Naive thymus-derived CD8-positive, alpha-beta T cell (primary cell): Measurements from ENCODE around the gene DUSP11. TPM values are rescaled to one million over a fixed set of nuclear protein-coding genes. Genes with fewer than 3 reads are reported as not detected.
"Not testable (repeated sequence)": the region's sequence is repeated elsewhere in the genome, so short reads cannot be mapped to it uniquely, and the experiment has no call there.

ENCODE experiments used
- ATAC-seq, 2 donors: fragments of 150-1000 bp; cut with Tn5 transposase in 1 of 2; sonication (Bioruptor Pico), chemical (Tn5 transposase) in 1 of 2; 1 replicate in 1 of 2; 2 replicates in 1 of 2; pipeline ENCODE4 v1.10.0; 2021; ENCODE audit warnings: mild to moderate bottlenecking in 2 of 2, moderate library complexity in 2 of 2
- POLR2A ChIA-PET: fragments of 350-600 bp; sonication (Branson Sonifier 250); formaldehyde crosslinking; loops from one replicate; lab custom pipeline; 2021; ENCODE audit warnings: antibody characterized with exemption; lab: Charles Lee
- DNase-seq, 10 donors: peaks; one replicate each; pipeline versions ENCODE4 v3.0.0 to v3.0.0-alpha.2; 2020 to 2022
- H3K27ac Mint-ChIP-seq, 10 donors: one replicate each; pipeline ENCODE4 v1.8.0; 2020 to 2022; ENCODE audit warnings: mild to moderate bottlenecking in 10 of 10, mixed read lengths in 10 of 10, moderate library complexity in 4 of 10, inconsistent platforms in 1 of 10
- H3K27me3 Mint-ChIP-seq, 5 donors: one replicate each; pipeline ENCODE4 v1.8.0; 2021 to 2022; ENCODE audit warnings: mixed read lengths in 5 of 5
- H3K36me3 Mint-ChIP-seq, 3 donors: one replicate each; pipeline ENCODE4 v1.8.0; 2020 to 2022; ENCODE audit warnings: mixed read lengths in 3 of 3, mild to moderate bottlenecking in 2 of 3, inconsistent platforms in 1 of 3
- H3K4me1 Mint-ChIP-seq, 4 donors: one replicate each; pipeline ENCODE4 v1.8.0; 2021 to 2022; ENCODE audit warnings: mixed read lengths in 4 of 4
- H3K4me3 Mint-ChIP-seq, 10 donors: one replicate each; pipeline ENCODE4 v1.8.0; 2020 to 2022; ENCODE audit warnings: mild to moderate bottlenecking in 10 of 10, mixed read lengths in 10 of 10, moderate library complexity in 6 of 10, inconsistent platforms in 1 of 10
- H3K9me3 Mint-ChIP-seq, 9 donors: one replicate each; pipeline ENCODE4 v1.8.0; 2020 to 2022; ENCODE audit warnings: mixed read lengths in 9 of 9, mild to moderate bottlenecking in 3 of 9, inconsistent platforms in 1 of 9, moderate library complexity in 1 of 9
- polyA plus RNA-seq, 3 donors: library from polyadenylated mRNA; unstranded; fragments of 300-500 nt; fragmentation: Illumina TruSeq; gene quantifications; one replicate each; pipeline ENCODE4 v1.2.3, GENCODE V29; 2021
- total RNA-seq, 8 experiments: library from RNA in 2 of 8; stranded (reverse) in 2 of 8; gene quantifications; one replicate each; pipeline ENCODE4 v1.2.3 and lab custom pipeline; 2021 to 2026

The DUSP11 gene
- total and polyA plus RNA-seq, 5 experiments from 2014 or later: 40.2 to 49.6 (median 48.4) TPM

GRCh38 chr2:73770725-73771124, 9.2 kb downstream of the DUSP11 start:
- ATAC-seq: no peak

GRCh38 chr2:73766994-73767393, 12.9 kb downstream of the DUSP11 start:
- no peak overlapping the region for H3K4me3 Mint-ChIP-seq
- DNase-seq (no peak), ATAC-seq (no peak)
- H3K4me1 Mint-ChIP-seq: peaks cover 18 to 25% (median 21%) of the 10 kb centered on the region in 4 donors
- H3K9me3 Mint-ChIP-seq: no peaks in the 10 kb centered on the region
- POLR2A ChIA-PET: no interaction called here
- H3K27me3 Mint-ChIP-seq: no peaks in the 10 kb centered on the region
- H3K27ac Mint-ChIP-seq: no peak overlapping the region
- peaks cover 18 to 95% (median 21%) of the 10 kb centered on the region in 3 donors for H3K36me3 Mint-ChIP-seq

More at GRCh38 chr2:73770725-73771124, 9.2 kb downstream of the DUSP11 start:
- peak overlapping the region in 1 of 10 donors; percentile 19 for H3K4me3 Mint-ChIP-seq
- POLR2A ChIA-PET: no interaction called here
- H3K36me3 Mint-ChIP-seq: peaks cover 18 to 95% (median 32%) of the 10 kb centered on the region in 3 donors
- peak overlapping the region in 5 of 10 donors; percentile 2 to 82 (median 70) for H3K27ac Mint-ChIP-seq
- H3K4me1 Mint-ChIP-seq: peaks cover 22 to 43% (median 34%) of the 10 kb centered on the region in 4 donors
- H3K9me3 Mint-ChIP-seq: no peaks in the 10 kb centered on the region
- H3K27me3 Mint-ChIP-seq: no peaks in the 10 kb centered on the region
- DNase-seq: no peak

- Mint-ChIP-seq H3K27me3 (no peaks in the 10 kb centered on the region), H3K4me1 (peaks cover 18 to 23% (median 19%) of the 10 kb centered on the region in 4 donors), H3K9me3 (no peaks in the 10 kb centered on the region), H3K4me3 (no peak overlapping the region), H3K27ac (no peak overlapping the region), H3K36me3 (peaks cover 18 to 95% (median 21%) of the 10 kb centered on the region in 3 donors)
- POLR2A ChIA-PET: no interaction called here
- ATAC-seq (no peak), DNase-seq (no peak)
Measured at GRCh38 chr2:73766349-73766748, 13.6 kb downstream of the DUSP11 start.

GRCh38 chr2:73764945-73765344, 15.0 kb downstream of the DUSP11 start:
- H3K27ac Mint-ChIP-seq: peak overlapping the region in 1 of 10 donors; percentile 56
- no peak for DNase-seq
- H3K4me3 Mint-ChIP-seq: no peak overlapping the region
- H3K27me3 Mint-ChIP-seq: no peaks in the 10 kb centered on the region
- ATAC-seq: no peak
- POLR2A ChIA-PET: no interaction called here
- H3K36me3 Mint-ChIP-seq: peaks cover 11 to 92% (median 20%) of the 10 kb centered on the region in 3 donors
- H3K9me3 Mint-ChIP-seq: no peaks in the 10 kb centered on the region
- peaks cover 9 to 12% (median 11%) of the 10 kb centered on the region in 4 donors for H3K4me1 Mint-ChIP-seq

GRCh38 chr2:73762571-73762970, 17.3 kb downstream of the DUSP11 start:
- peaks cover 6 to 90% (median 18%) of the 10 kb centered on the region in 3 donors for H3K36me3 Mint-ChIP-seq
- H3K9me3 Mint-ChIP-seq: no peaks in the 10 kb centered on the region
- H3K4me1 Mint-ChIP-seq: peaks cover under 1 to 4% (median 3%) of the 10 kb centered on the region in 4 donors
- H3K27me3 Mint-ChIP-seq: no peaks in the 10 kb centered on the region
- H3K4me3 Mint-ChIP-seq: no peak overlapping the region
- no peak for ATAC-seq
- DNase-seq: no peak
- POLR2A ChIA-PET: no interaction called here
- H3K27ac Mint-ChIP-seq: no peak overlapping the region

- Mint-ChIP-seq H3K4me3 (no peak overlapping the region), H3K27me3 (no peaks in the 10 kb centered on the region), H3K27ac (no peak overlapping the region), H3K4me1 (peaks cover 0 to 1% (median 0%) of the 10 kb centered on the region in 4 donors), H3K36me3 (peaks cover 0 to 82% (median 15%) of the 10 kb centered on the region in 3 donors), H3K9me3 (no peaks in the 10 kb centered on the region)
- no peak for DNase-seq
- POLR2A ChIA-PET: no interaction called here
- ATAC-seq: no peak
Measured at GRCh38 chr2:73759904-73760303, 20.0 kb downstream of the DUSP11 start.

- no peak for DNase-seq
- H3K36me3 Mint-ChIP-seq: peaks cover 0 to 82% (median 20%) of the 10 kb centered on the region in 3 donors
- peak overlapping the region in 2 of 10 donors; percentile 21 to 40 for H3K27ac Mint-ChIP-seq
- no peak overlapping the region for H3K4me3 Mint-ChIP-seq
- peaks cover 0 to 4% (median 0%) of the 10 kb centered on the region in 4 donors for H3K4me1 Mint-ChIP-seq
- POLR2A ChIA-PET: no interaction called here
- H3K27me3 Mint-ChIP-seq: no peaks in the 10 kb centered on the region
- no peak for ATAC-seq
- H3K9me3 Mint-ChIP-seq: peaks cover 0 to 5% (median 0%) of the 10 kb centered on the region in 9 donors
Measured at GRCh38 chr2:73759285-73759764, 20.6 kb downstream of the DUSP11 start.

- H3K9me3 Mint-ChIP-seq, H3K4me3 Mint-ChIP-seq, H3K27me3 Mint-ChIP-seq, ATAC-seq, H3K4me1 Mint-ChIP-seq, POLR2A ChIA-PET, DNase-seq: not testable (repeated sequence)
- Mint-ChIP-seq H3K27ac (peak overlapping the region in 2 of 10 donors; percentile 14 to 61), H3K36me3 (peaks cover 0 to 69% (median 20%) of the 10 kb centered on the region in 3 donors)
Measured at GRCh38 chr2:73754332-73754731, 25.6 kb downstream of the DUSP11 start.

- DNase-seq: no peak
- Mint-ChIP-seq H3K36me3 (peaks cover 13 to 76% (median 30%) of the 10 kb centered on the region in 3 donors), H3K4me1 (peaks cover 0 to 6% (median 1%) of the 10 kb centered on the region in 4 donors), H3K9me3 (peaks cover 0 to 3% (median 0%) of the 10 kb centered on the region in 9 donors), H3K27ac (no peak overlapping the region), H3K27me3 (no peaks in the 10 kb centered on the region), H3K4me3 (no peak overlapping the region)
- ATAC-seq: no peak
- POLR2A ChIA-PET: interaction anchor here (0.7 kb wide), 1 partner anchor 413 kb away, joined by 3 read pairs; no protein-coding TSS in a partner anchor
Measured at GRCh38 chr2:73749314-73749713, 30.6 kb downstream of the DUSP11 start.

GRCh38 chr2:73746877-73747208, 33.1 kb downstream of the DUSP11 start:
- POLR2A ChIA-PET: interaction anchor here (0.8 kb wide), 1 partner anchor 9 kb away, joined by 4 read pairs; the partner anchor contains the start of gene TPRKB
- Mint-ChIP-seq H3K9me3 (no peaks in the 10 kb centered on the region), H3K27me3 (no peaks in the 10 kb centered on the region), H3K4me3 (no peak overlapping the region), H3K4me1 (peaks cover 0 to 5% (median 1%) of the 10 kb centered on the region in 4 donors), H3K36me3 (peaks cover 18 to 75% (median 36%) of the 10 kb centered on the region in 3 donors), H3K27ac (no peak overlapping the region)
- ATAC-seq: no peak
- DNase-seq: no peak

GRCh38 chr2:73746015-73746876, 33.7 kb downstream of the DUSP11 start:
- Mint-ChIP-seq H3K36me3 (peaks cover 24 to 78% (median 41%) of the 10 kb centered on the region in 3 donors), H3K27me3 (no peaks in the 10 kb centered on the region), H3K27ac (peak overlapping the region in 1 of 10 donors; percentile 14), H3K4me3 (no peak overlapping the region), H3K9me3 (peaks cover 0 to 3% (median 0%) of the 10 kb centered on the region in 9 donors), H3K4me1 (peaks cover 0 to 6% (median 1%) of the 10 kb centered on the region in 4 donors)
- POLR2A ChIA-PET: no interaction called here
- no peak for ATAC-seq
- DNase-seq: no peak

GRCh38 chr2:73740767-73741166, 39.1 kb downstream of the DUSP11 start:
- DNase-seq: no peak
- no peaks in the 10 kb centered on the region for H3K27me3 Mint-ChIP-seq
- H3K9me3 Mint-ChIP-seq: peaks cover 0 to 9% (median 0%) of the 10 kb centered on the region in 9 donors
- H3K4me1 Mint-ChIP-seq: peaks cover 17 to 23% (median 20%) of the 10 kb centered on the region in 4 donors
- H3K4me3 Mint-ChIP-seq: no peak overlapping the region
- POLR2A ChIA-PET: no interaction called here
- ATAC-seq: no peak
- peak overlapping the region in 1 of 10 donors; percentile 73 for H3K27ac Mint-ChIP-seq
- peaks cover 15 to 29% (median 26%) of the 10 kb centered on the region in 3 donors for H3K36me3 Mint-ChIP-seq

- peaks cover 17 to 28% (median 20%) of the 10 kb centered on the region in 4 donors for H3K4me1 Mint-ChIP-seq
- POLR2A ChIA-PET: no interaction called here
- ATAC-seq (no peak), DNase-seq (no peak)
- H3K36me3 Mint-ChIP-seq: peaks cover 11 to 21% (median 12%) of the 10 kb centered on the region in 3 donors
- no peaks in the 10 kb centered on the region for H3K27me3 Mint-ChIP-seq
- peaks cover 0 to 9% (median 0%) of the 10 kb centered on the region in 9 donors for H3K9me3 Mint-ChIP-seq
- H3K27ac Mint-ChIP-seq: no peak overlapping the region
- H3K4me3 Mint-ChIP-seq: no peak overlapping the region
Measured at GRCh38 chr2:73739101-73739500, 40.8 kb downstream of the DUSP11 start.
